HG03460 (cell line): ENCODE results near the gene SMYD3.
A peak's percentile ranks its signal among the peaks of the same experiment; 100 is the strongest.

Experiments used
- ATAC-seq: cut with Tn5 transposase; IDR thresholded peaks from one replicate; pipeline ENCODE4 v1.9.1; 2021; ENCODE audit not compliant: unreplicated experiment

The SMYD3 gene

GRCh38 chr1:246182149-246182851 lies 324.8 kb downstream of the SMYD3 start:
- no peak for ATAC-seq

- no peak for ATAC-seq
Observed at GRCh38 chr1:246181241-246181640, 325.8 kb downstream of the SMYD3 start.

GRCh38 chr1:246179401-246179800 lies 327.7 kb downstream of the SMYD3 start:
- ATAC-seq = no peak

- ATAC-seq = no peak
Observed at GRCh38 chr1:246178717-246179311, 328.3 kb downstream of the SMYD3 start.

- ATAC-seq = no peak
Observed at GRCh38 chr1:246176126-246177024, 330.7 kb downstream of the SMYD3 start.

- peak; percentile 82 for ATAC-seq
Observed at GRCh38 chr1:246170574-246171261, 336.4 kb downstream of the SMYD3 start.

GRCh38 chr1:246169486-246169885 lies 337.6 kb downstream of the SMYD3 start:
- ATAC-seq = no peak

GRCh38 chr1:246169019-246169418 lies 338.1 kb downstream of the SMYD3 start:
- ATAC-seq = no peak

GRCh38 chr1:246166841-246167240 lies 340.2 kb downstream of the SMYD3 start:
- no peak for ATAC-seq

- no peak for ATAC-seq
Observed at GRCh38 chr1:246165826-246166709, 341.0 kb downstream of the SMYD3 start.

- ATAC-seq = no peak
Observed at GRCh38 chr1:246164764-246165163, 342.3 kb downstream of the SMYD3 start.

GRCh38 chr1:246162560-246162959 lies 344.5 kb downstream of the SMYD3 start:
- ATAC-seq = no peak

GRCh38 chr1:246161626-246162025 lies 345.5 kb downstream of the SMYD3 start:
- ATAC-seq = no peak

GRCh38 chr1:246160905-246161304 lies 346.2 kb downstream of the SMYD3 start:
- no peak for ATAC-seq

- no peak for ATAC-seq
Observed at GRCh38 chr1:246160374-246160773, 346.7 kb downstream of the SMYD3 start.

- ATAC-seq = no peak
Observed at GRCh38 chr1:246159279-246160227, 347.5 kb downstream of the SMYD3 start.

GRCh38 chr1:246158131-246158530 lies 348.9 kb downstream of the SMYD3 start:
- ATAC-seq = no peak

GRCh38 chr1:246157516-246157915 lies 349.6 kb downstream of the SMYD3 start:
- no peak for ATAC-seq

- ATAC-seq = no peak
Observed at GRCh38 chr1:246156847-246157246, 350.2 kb downstream of the SMYD3 start.
